NCI-H128 (cell line): ENCODE measurements around the gene ERC2.

Experiments
- DNase-seq: peaks from one replicate; lab custom pipeline; 2025; ENCODE audit not compliant: unreplicated experiment; lab: John Stamatoyannopoulos, UW

The ERC2 gene

GRCh38 chr3:56428667-56429066 is 39.6 kb downstream of the ERC2 start:
- no peak for DNase-seq

- no peak for DNase-seq
These were observed 43.4 kb downstream of the ERC2 start for GRCh38 chr3:56424885-56425284.

- DNase-seq = no peak
These were observed 43.9 kb downstream of the ERC2 start for GRCh38 chr3:56424336-56424735.

GRCh38 chr3:56423661-56424099 is 44.6 kb downstream of the ERC2 start:
- no peak for DNase-seq

- no peak for DNase-seq
These were observed 46.0 kb downstream of the ERC2 start for GRCh38 chr3:56422316-56422715.

GRCh38 chr3:56421205-56421604 is 47.1 kb downstream of the ERC2 start:
- no peak for DNase-seq

- no peak for DNase-seq
These were observed 52.6 kb downstream of the ERC2 start for GRCh38 chr3:56415652-56416051.

- DNase-seq = no peak
These were observed 54.4 kb downstream of the ERC2 start for GRCh38 chr3:56413911-56414310.

GRCh38 chr3:56411166-56411565 is 57.1 kb downstream of the ERC2 start:
- DNase-seq = no peak

- no peak for DNase-seq
These were observed 57.7 kb downstream of the ERC2 start for GRCh38 chr3:56410576-56410975.

GRCh38 chr3:56409790-56410189 is 58.5 kb downstream of the ERC2 start:
- DNase-seq = no peak

GRCh38 chr3:56408761-56409196 is 59.5 kb downstream of the ERC2 start:
- no peak for DNase-seq

- DNase-seq = no peak
These were observed 61.3 kb downstream of the ERC2 start for GRCh38 chr3:56406826-56407515.

- no peak for DNase-seq
These were observed 63.4 kb downstream of the ERC2 start for GRCh38 chr3:56404884-56405283.

GRCh38 chr3:56398659-56399058 is 69.6 kb downstream of the ERC2 start:
- DNase-seq = no peak

- no peak for DNase-seq
These were observed 70.5 kb downstream of the ERC2 start for GRCh38 chr3:56397798-56398197.

GRCh38 chr3:56389183-56389830 is 79.0 kb downstream of the ERC2 start:
- no peak for DNase-seq

GRCh38 chr3:56383092-56383491 is 85.2 kb downstream of the ERC2 start:
- no peak for DNase-seq

- DNase-seq = no peak
These were observed 88.5 kb downstream of the ERC2 start for GRCh38 chr3:56379723-56380287.

GRCh38 chr3:56375654-56376053 is 92.6 kb downstream of the ERC2 start:
- DNase-seq = no peak

GRCh38 chr3:56373386-56373785 is 94.9 kb downstream of the ERC2 start:
- no peak for DNase-seq

- DNase-seq = no peak
These were observed 97.1 kb downstream of the ERC2 start for GRCh38 chr3:56370991-56371775.
